GM18868 (cell line): ENCODE results near the gene UNC5A.
A peak's percentile ranks its signal among the peaks of the same experiment; 100 is the strongest.

ENCODE experiments used
- ATAC-seq: cut with Tn5 transposase; IDR thresholded peaks from one replicate; pipeline ENCODE4 v1.9.1; 2021; ENCODE audit warnings: mild to moderate bottlenecking, moderate library complexity; ENCODE audit not compliant: unreplicated experiment

UNC5A gene

GRCh38 chr5:176890455-176891330 is 80.3 kb downstream of the UNC5A start:
- no peak for ATAC-seq

DNA sequence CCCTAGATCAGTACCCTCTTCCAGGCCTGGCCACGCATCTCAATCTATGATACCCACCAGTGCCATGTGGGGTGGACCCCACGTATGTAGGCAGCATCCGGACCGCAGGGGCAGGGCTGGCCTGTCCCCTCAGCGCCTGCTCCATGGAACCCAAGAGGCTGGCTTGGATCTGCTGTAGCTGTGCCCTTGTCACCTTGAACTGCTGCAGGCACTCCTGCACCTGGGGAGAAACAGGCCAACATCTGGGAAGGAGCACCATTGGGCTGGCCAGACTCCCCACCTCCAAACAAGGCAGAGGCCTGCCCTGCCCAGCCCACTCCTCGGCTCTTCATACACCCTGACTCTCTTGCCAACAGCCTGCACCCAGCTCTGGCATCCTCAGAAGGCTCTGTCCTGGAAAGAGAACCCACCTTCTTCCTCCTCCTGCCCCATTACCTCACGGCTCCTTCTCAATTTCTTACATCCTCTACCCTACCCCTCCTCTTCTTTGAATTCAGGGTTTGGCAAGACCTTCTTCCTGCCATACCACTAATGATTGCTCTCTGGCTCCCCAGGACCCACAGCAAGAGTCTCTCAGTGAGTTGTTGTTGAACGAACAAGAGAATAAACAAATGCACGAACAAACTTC is 81.1 kb downstream of the UNC5A start:
- ATAC-seq = no peak

DNA sequence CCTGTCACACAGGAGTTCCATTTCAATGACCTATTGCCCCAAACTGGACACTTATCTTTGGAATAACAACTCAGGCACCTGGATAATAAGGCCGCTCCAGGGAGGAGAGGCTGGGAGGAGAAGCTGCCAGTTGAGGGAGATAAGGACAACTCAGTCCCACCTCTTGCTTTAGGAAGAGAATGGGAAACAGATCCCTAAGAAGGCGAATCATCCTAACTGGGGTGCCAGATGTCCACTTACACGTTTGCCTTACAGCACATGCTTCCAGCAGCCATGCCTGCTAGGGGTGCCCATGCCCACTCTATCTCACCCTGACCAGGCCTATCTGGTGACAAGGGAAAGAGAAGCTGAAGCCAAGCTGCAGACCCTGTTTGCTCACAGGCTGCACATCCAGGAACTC is 82.3 kb downstream of the UNC5A start:
- ATAC-seq = no peak

- ATAC-seq = no peak
Observed at GRCh38 chr5:176894298-176894697, 83.9 kb downstream of the UNC5A start.

- ATAC-seq = no peak
Observed at GRCh38 chr5:176895831-176896230, 85.5 kb downstream of the UNC5A start.

DNA sequence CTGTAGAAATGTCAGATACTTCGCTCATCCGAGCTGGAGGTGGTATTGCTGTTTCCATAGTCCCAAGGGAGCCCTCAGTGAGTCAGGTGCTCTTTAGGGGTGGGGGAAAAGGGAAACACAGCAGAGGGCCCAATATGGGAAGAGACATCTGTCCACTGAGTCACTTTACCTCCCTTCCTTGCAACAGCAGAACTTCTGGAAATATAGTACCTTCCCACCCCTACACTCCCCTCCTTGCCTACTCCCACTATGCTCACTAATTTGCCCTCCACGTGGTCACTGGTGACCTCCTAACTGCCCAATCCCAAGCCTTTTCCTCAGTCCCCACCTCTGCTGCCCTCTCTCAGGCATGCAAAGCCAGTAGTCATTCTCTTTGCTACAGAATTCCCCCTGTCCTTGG is 86.9 kb downstream of the UNC5A start:
- no peak for ATAC-seq

DNA sequence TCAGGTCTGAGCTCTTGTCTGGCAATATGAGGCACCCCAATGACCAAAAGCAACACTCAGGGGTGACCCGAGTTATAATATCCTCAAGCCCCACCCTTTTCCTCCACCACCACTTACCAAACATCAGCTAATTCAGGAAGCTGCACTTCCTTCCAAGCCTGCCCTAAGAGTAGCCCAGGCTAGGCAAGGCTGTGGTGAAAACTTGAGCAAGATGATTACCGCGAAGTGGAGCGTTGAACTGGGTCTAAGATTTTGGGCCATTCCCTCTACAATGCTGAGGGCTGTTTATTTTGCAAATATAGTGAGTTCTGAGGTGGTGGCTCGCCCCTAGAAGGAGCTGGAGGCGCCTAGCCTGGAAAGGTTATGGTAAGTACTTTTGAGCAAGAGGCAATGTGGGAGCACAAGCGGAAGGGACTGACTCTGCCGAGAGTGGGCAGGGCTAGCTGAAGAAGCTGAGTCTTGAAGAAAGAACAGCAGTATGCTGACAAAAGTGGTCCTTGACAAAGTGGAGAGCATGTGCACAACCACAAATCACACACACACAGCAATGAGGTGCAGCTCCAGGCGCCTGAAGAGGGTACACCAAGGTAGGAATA is 89.0 kb downstream of the UNC5A start, which contains the start of gene HK3:
Gene HK3 (minus strand): TSS at position 51 of the 596 bp plus-strand sequence. CDS start 3,187 bp downstream, outside the sequence.
- ATAC-seq = no peak

GRCh38 chr5:176899946-176900779 is 89.8 kb downstream of the UNC5A start:
- no peak for ATAC-seq

GRCh38 chr5:176900780-176901204 is 90.4 kb downstream of the UNC5A start:
- ATAC-seq = no peak

DNA sequence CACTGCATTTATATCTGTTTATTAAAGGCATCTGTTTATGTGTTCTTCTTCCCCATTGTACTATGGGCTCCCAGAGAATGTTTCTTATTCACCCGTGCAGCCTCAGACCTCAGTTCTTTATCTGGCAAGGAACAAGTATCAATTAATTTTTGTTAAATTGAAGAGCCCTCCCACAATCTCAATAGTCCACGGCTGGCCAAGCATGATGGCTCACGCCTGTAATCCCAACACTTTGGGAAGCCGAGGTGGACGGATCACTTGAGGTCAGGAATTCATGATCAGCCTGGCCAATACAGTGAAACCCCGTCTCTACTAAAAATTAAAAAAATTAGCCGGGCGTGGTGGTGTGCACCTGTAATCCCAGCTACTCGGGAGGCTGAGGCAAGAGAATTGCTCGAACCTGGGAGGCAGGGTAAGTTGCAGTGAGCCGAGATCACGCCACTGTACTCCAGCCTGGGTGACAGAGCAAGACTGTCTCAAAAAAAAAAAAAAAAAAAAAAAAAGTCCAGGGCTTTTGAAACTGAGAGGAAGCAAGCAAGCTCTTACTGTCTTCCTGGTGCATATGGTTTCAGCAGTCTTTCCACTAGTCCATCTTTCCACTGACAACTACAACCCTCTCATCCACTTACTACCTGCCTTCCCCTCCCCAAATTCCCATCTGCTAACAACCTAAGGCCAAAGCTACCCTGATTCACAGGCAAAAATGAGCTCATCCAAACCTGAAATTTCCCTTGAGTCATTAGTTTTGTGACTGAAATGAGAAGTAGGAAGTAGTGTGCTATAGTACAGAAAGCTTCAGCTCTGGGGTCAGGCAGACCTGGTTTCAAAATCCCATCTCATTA is 91.1 kb downstream of the UNC5A start:
- ATAC-seq = peak; percentile 72

DNA sequence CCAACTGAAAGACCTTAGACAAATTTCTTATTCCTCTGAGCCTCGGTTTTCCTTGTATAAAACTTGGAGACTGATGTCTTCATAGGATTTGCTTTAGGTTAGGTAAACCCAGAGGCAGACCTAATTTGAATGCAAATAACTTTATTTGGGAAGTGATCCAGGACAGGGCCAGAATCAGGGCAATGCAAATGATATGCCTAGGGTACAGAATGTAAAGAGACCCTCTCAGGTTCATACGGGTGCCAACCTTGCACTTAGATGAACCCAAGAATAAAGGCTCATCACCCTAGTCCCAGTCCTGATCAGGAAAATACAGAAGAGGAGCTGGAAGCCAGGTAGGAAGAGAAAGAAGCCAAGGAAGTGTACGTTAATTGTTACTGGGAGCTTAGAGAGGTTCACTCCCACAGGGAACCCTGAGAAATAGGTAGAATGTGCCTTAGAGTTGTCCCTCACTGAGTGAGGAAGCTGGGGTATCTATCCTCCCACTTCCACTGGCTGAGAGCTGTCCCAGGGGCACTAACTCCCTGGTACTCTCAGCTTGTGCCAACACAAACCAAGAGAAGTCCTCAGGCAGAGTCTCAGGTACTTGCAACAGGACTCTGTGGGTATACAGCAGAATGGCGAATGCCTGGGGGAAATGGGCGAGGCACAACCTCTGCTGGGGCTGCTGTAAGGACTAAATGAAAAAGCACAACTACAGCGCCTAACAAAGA is 91.9 kb downstream of the UNC5A start:
- ATAC-seq = no peak

- ATAC-seq = no peak
Observed at GRCh38 chr5:176902911-176903664, 92.7 kb downstream of the UNC5A start.

- no peak for ATAC-seq
Observed at GRCh38 chr5:176904276-176904675, 93.9 kb downstream of the UNC5A start.

DNA sequence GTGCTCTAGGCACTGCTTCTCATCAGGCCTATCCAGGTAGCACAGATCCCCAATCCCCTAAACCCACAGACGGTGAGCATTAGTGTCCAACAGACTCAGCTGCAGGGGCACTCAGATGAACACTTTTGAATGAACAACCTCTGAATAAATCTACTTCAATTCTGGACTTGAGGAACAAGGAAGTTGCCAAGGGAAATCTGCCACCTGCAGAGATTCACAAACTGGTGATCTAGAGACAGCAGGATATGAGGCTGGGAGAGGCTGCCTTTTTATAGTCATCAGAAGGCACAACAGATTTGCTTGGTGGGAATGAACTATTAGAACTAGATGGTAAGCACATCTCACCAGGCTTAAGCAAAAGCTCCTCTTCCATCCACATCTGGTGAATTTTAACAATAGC is 95.8 kb downstream of the UNC5A start:
- ATAC-seq = no peak

- ATAC-seq = no peak
Observed at GRCh38 chr5:176906796-176907195, 96.4 kb downstream of the UNC5A start.

DNA sequence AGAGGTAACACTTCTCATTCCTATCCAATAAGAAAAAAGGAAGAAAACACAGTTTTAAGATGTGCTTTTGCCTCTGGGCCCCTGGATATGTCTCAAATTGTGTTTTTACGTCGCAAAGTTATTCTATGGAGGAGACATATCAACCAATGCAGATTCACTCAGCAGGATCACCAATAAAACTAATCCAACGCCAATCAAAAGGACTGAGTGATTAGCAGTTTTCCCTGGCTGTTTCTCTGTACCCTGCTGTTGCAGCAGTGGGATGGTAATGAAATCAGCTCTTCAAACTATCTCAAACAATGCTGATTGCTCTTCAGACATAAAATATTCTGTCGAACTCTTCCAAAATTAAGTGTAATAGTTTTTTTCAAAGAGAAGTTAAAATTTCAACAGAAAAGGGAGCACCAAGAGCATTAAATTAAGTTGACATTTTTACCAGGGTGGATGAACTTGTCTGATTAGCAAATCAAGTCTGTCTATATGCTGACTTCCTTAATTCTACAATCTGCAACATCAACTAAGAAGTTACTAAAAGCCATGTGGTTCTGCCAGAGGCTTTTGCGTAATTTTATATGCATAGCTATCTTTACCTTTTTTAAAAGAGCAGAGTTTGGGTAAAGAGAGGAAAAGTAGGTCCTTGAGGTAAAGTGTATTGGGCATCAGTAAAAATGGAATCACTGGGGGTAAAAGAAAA is 98.5 kb downstream of the UNC5A start:
- ATAC-seq = no peak

DNA sequence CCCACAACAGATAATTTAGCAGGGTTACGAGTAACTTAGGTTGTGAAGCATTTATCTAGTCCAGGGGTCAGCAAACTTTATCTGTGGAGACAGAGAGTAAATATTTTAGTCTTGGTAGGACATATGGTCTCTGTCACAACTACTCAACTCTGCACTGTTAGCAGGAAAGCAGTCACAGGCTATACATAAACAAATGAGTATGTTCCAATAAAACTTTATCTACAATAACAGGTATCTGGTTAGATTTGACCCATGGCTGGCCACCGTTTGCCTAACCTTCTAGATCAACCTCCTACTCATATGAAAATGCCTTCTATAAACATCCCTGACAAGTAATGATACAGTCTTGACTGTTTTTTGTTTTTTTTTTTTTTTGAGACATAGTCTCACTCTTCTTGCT is 101.8 kb downstream of the UNC5A start:
- no peak for ATAC-seq

GRCh38 chr5:176915906-176916305 is 105.5 kb downstream of the UNC5A start:
- no peak for ATAC-seq
